ENCODE measurements around the gene NCOA6. TPM values are rescaled to one million over a fixed set of nuclear protein-coding genes. Genes with fewer than 3 reads are reported as not detected.

The NCOA6 gene
- total and polyA plus RNA-seq, 7 donors = 5.6 to 15.7 (median 11.0) TPM

DNA sequence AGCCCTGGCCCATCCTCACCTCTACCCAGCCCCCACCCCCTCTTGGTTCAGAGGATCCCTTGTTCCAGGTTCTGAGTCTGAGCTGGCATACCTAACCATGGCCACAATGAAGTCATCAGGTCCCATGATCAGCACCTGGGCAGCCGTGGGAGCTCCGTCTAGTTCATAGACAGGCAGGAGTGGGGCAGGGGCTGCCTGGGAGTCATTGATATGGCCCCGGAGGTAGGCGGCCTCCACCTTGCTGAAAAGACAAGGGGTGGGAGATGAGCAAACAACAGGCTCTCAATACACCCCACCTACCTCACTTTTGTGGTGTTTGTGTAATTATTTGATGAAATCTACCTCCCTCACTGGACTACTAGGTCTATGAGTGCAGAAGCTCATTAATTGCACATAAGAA lies 26.8 kb upstream of the NCOA6 start:
- no peak for DNase-seq
- no peaks in the 10 kb centered on the region for H3K27me3 ChIP-seq (ENCODE audit: insufficient read depth in 3 of 3, low read length in 2 of 3)
- H3K9me3 ChIP-seq = no peaks in the 10 kb centered on the region
- WGBS, 3 donors = 89 to 94% (median 92%) methylated on average over 4 of the region's 4 CpGs
- H3K27ac ChIP-seq = no peak overlapping the region
- peaks cover 2 to 96% of the 10 kb centered on the region in 2 donors for H3K36me3 ChIP-seq (ENCODE audit: insufficient read depth in 1 of 2, low read depth in 1 of 2)
- no peaks in the 10 kb centered on the region for H3K4me1 ChIP-seq
- intact Hi-C loops (cut with DNase I) = no loop called here
- no peak overlapping the region for H3K4me3 ChIP-seq
- no peak for ATAC-seq
- TF ChIP-seq, protein P1, sequence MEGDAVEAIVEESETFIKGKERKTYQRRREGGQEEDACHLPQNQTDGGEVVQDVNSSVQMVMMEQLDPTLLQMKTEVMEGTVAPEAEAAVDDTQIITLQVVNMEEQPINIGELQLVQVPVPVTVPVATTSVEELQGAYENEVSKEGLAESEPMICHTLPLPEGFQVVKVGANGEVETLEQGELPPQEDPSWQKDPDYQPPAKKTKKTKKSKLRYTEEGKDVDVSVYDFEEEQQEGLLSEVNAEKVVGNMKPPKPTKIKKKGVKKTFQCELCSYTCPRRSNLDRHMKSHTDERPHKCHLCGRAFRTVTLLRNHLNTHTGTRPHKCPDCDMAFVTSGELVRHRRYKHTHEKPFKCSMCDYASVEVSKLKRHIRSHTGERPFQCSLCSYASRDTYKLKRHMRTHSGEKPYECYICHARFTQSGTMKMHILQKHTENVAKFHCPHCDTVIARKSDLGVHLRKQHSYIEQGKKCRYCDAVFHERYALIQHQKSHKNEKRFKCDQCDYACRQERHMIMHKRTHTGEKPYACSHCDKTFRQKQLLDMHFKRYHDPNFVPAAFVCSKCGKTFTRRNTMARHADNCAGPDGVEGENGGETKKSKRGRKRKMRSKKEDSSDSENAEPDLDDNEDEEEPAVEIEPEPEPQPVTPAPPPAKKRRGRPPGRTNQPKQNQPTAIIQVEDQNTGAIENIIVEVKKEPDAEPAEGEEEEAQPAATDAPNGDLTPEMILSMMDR (IDR thresholded peaks at IDR 0.05) = no peak

GRCh38 chr20:34850969-34851368 lies 25.5 kb upstream of the NCOA6 start:
- ATAC-seq = peak in 2 of 4 donors; percentile 36 to 40
- H3K4me1 ChIP-seq = no peaks in the 10 kb centered on the region
- peaks cover 2 to 95% of the 10 kb centered on the region in 2 donors for H3K36me3 ChIP-seq (ENCODE audit: insufficient read depth in 1 of 2, low read depth in 1 of 2)
- no peak for DNase-seq
- H3K4me3 ChIP-seq = no peak overlapping the region
- 91 to 96% (median 91%) methylated on average over 14 of the region's 14 CpGs for WGBS, 3 donors
- no peaks in the 10 kb centered on the region for H3K27me3 ChIP-seq (ENCODE audit: insufficient read depth in 3 of 3, low read length in 2 of 3)
- no peaks in the 10 kb centered on the region for H3K9me3 ChIP-seq
- no peak overlapping the region for H3K27ac ChIP-seq
- intact Hi-C loops (cut with DNase I) = no loop called here
- TF ChIP-seq, protein P1 (IDR thresholded peaks at IDR 0.05) = no peak

GRCh38 chr20:34849778-34850177 lies 24.3 kb upstream of the NCOA6 start:
- no peak for ATAC-seq
- no peaks in the 10 kb centered on the region for H3K27me3 ChIP-seq (ENCODE audit: insufficient read depth in 3 of 3, low read length in 2 of 3)
- no peak for DNase-seq
- no peak overlapping the region for H3K27ac ChIP-seq
- WGBS, 3 donors = 87 to 91% (median 89%) methylated on average over 9 of the region's 9 CpGs
- TF ChIP-seq, protein P1 (IDR thresholded peaks at IDR 0.05) = no peak
- peaks cover 2 to 93% of the 10 kb centered on the region in 2 donors for H3K36me3 ChIP-seq (ENCODE audit: insufficient read depth in 1 of 2, low read depth in 1 of 2)
- no peak overlapping the region for H3K4me3 ChIP-seq
- intact Hi-C loops (cut with DNase I) = no loop called here
- H3K9me3 ChIP-seq = no peaks in the 10 kb centered on the region
- H3K4me1 ChIP-seq = no peaks in the 10 kb centered on the region

DNA sequence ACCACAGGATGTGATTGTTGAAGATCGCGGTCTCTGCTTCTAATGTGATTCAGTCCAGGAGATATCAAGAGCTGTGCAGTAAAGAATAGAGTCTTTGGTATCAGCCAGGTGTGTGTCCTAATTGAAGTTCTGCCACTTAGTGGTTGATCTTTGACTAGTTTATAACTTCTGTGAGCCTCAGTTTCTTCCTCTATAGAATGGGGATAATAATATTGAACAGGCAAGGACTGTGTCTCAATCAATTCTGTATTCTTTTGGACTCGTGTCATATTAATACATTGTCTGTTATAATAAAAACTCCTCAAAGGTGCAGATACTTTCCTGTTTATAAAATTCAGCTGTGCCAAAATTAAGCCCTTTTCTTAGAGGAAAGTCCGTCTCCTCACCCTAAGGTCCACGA lies 23.1 kb upstream of the NCOA6 start:
- intact Hi-C loops (cut with DNase I) = no loop called here
- TF ChIP-seq, protein P1 (IDR thresholded peaks at IDR 0.05) = no peak
- ATAC-seq = no peak
- no peaks in the 10 kb centered on the region for H3K9me3 ChIP-seq
- 94 to 95% (median 95%) methylated on average over 5 of the region's 5 CpGs for WGBS, 3 donors
- no peaks in the 10 kb centered on the region for H3K27me3 ChIP-seq (ENCODE audit: insufficient read depth in 3 of 3, low read length in 2 of 3)
- H3K27ac ChIP-seq = no peak overlapping the region
- no peak for DNase-seq
- H3K4me1 ChIP-seq = no peaks in the 10 kb centered on the region
- H3K4me3 ChIP-seq = no peak overlapping the region
- peaks cover 2 to 82% of the 10 kb centered on the region in 2 donors for H3K36me3 ChIP-seq (ENCODE audit: insufficient read depth in 1 of 2, low read depth in 1 of 2)

- intact Hi-C loops (cut with DNase I) = no loop called here
- 94 to 98% (median 94%) methylated on average over 2 of the region's 2 CpGs for WGBS, 3 donors
- DNase-seq (no peak), ATAC-seq (peak in 1 of 4 donors; percentile 28)
- Histone ChIP-seq H3K27me3 (ENCODE audit: insufficient read depth in 3 of 3, low read length in 2 of 3) (no peaks in the 10 kb centered on the region), H3K36me3 (ENCODE audit: insufficient read depth in 1 of 2, low read depth in 1 of 2) (peaks cover 2 to 32% of the 10 kb centered on the region in 2 donors), H3K4me1 (no peaks in the 10 kb centered on the region), H3K4me3 (no peak overlapping the region), H3K27ac (no peak overlapping the region), H3K9me3 (no peaks in the 10 kb centered on the region)
- TF ChIP-seq, protein P1 (IDR thresholded peaks at IDR 0.05) = no peak
These were observed 18.0 kb upstream of the NCOA6 start for GRCh38 chr20:34843421-34843820.

Data from psoas muscle (tissue), 8 donors.